HCT116 (cell line): ENCODE data around the gene DNMT1.

Source experiments
- CBX3 ChIP-seq: IDR thresholded peaks from 2 replicates; pipeline ENCODE4 v1.6.1; 2012; ENCODE audit warnings: low read depth
- CTCF ChIP-seq, 3 experiments: fragments of 200-600 bp in 1 of 3; sonication (generic) in 1 of 3; IDR thresholded peaks in 2 of 3; conservative IDR thresholded peaks in 1 of 3; 2 replicates each; pipeline ENCODE4 v1.5.1; 2012 to 2017; ENCODE audit warnings: low read depth in 2 of 3, low read length in 2 of 3, antibody characterized with exemption in 1 of 3, borderline replicate concordance in 1 of 3, control low read depth in 1 of 3, mild to moderate bottlenecking in 1 of 3, mixed read lengths in 1 of 3, mixed run types in 1 of 3, moderate library complexity in 1 of 3; ENCODE audit not compliant: insufficient read depth in 1 of 3
- EZH2phosphoT487 ChIP-seq: fragments of 200-600 bp; IDR thresholded peaks from 2 replicates; pipeline ENCODE4 v1.6.1; 2018; ENCODE audit warnings: antibody characterized with exemption, borderline replicate concordance
- JUND ChIP-seq: IDR thresholded peaks from 2 replicates; pipeline ENCODE4 v1.6.1; 2012
- MAX ChIP-seq: IDR thresholded peaks from 2 replicates; pipeline ENCODE4 v1.6.1; 2012
- POLR2A ChIP-seq: IDR thresholded peaks from 2 replicates; pipeline ENCODE4 v1.7.0; 2011; ENCODE audit warnings: borderline replicate concordance; ENCODE audit not compliant: insufficient read depth, insufficient read length; ENCODE audit errors: extremely low read depth
- POLR2AphosphoS5 ChIP-seq: IDR thresholded peaks from 2 replicates; pipeline ENCODE4 v1.6.1; 2011; ENCODE audit warnings: mild to moderate bottlenecking, low read depth, low read length, moderate library complexity
- SIN3A ChIP-seq: IDR thresholded peaks from 2 replicates; pipeline ENCODE4 v1.6.1; 2012; ENCODE audit warnings: low read depth
- ZNF274 ChIP-seq: fragments of 200-500 bp; sonication (Bioruptor generic); IDR thresholded peaks from 2 replicates; pipeline ENCODE4 v1.6.1; 2014; ENCODE audit warnings: mild to moderate bottlenecking, low read depth, low read length, inconsistent platforms
- TF ChIP-seq, protein P1 (sequence below): IDR thresholded peaks from 2 replicates; pipeline ENCODE4 v1.6.1; 2012; ENCODE audit warnings: low read depth

DNA sequence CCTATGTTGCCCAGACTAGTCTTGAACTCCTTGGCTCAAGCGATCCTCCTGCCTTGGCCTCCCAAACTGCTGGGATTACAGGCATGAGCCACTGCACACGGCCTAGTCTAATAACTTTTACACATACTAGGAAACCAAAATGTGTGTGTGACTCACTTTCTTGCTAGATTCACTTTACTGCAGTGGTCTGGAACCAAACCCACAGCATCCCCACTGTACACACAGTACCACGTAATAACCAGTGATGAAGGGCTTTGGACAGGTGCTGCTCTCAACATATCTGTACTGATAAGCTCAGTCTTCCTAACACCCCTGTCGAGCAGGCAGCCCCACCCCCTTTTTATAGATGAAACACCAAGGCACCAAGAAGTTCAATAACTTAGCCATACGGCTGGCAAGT, 5.1 kb downstream of the DNMT1 start:
- TF ChIP-seq CTCF (IDR thresholded peaks at IDR 0.05 in 2 of 3, conservative IDR thresholded peaks at IDR 0.05 in 1 of 3; ENCODE audit: borderline replicate concordance in 1 of 3, insufficient read depth in 1 of 3, low read depth in 2 of 3, low read length in 2 of 3) (no peak), ZNF274 (no peak), MAX (no peak), JUND (no peak), POLR2A (no peak), EZH2phosphoT487 (no peak), SIN3A (no peak), POLR2AphosphoS5 (no peak), CBX3 (no peak)
- TF ChIP-seq, protein P1, sequence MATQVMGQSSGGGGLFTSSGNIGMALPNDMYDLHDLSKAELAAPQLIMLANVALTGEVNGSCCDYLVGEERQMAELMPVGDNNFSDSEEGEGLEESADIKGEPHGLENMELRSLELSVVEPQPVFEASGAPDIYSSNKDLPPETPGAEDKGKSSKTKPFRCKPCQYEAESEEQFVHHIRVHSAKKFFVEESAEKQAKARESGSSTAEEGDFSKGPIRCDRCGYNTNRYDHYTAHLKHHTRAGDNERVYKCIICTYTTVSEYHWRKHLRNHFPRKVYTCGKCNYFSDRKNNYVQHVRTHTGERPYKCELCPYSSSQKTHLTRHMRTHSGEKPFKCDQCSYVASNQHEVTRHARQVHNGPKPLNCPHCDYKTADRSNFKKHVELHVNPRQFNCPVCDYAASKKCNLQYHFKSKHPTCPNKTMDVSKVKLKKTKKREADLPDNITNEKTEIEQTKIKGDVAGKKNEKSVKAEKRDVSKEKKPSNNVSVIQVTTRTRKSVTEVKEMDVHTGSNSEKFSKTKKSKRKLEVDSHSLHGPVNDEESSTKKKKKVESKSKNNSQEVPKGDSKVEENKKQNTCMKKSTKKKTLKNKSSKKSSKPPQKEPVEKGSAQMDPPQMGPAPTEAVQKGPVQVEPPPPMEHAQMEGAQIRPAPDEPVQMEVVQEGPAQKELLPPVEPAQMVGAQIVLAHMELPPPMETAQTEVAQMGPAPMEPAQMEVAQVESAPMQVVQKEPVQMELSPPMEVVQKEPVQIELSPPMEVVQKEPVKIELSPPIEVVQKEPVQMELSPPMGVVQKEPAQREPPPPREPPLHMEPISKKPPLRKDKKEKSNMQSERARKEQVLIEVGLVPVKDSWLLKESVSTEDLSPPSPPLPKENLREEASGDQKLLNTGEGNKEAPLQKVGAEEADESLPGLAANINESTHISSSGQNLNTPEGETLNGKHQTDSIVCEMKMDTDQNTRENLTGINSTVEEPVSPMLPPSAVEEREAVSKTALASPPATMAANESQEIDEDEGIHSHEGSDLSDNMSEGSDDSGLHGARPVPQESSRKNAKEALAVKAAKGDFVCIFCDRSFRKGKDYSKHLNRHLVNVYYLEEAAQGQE, result no peak
